OCI-LY1 (cell line): ENCODE results near the gene SMDT1.

Experiments
- CTCF ChIP-seq: fragments of 200-600 bp; sonication (generic), shearing (Covaris generic); IDR thresholded peaks from 2 replicates; pipeline ENCODE4 v1.5.1; 2017; ENCODE audit warnings: mild to moderate bottlenecking, antibody characterized with exemption, low read length, moderate library complexity, mixed read lengths
- EZH2 ChIP-seq: fragments of 200-600 bp; sonication (generic), shearing (Covaris generic); IDR thresholded peaks from 2 replicates; pipeline ENCODE4 v1.8.0; 2017; ENCODE audit warnings: borderline replicate concordance, mixed run types, mild to moderate bottlenecking, antibody characterized with exemption, low read length, moderate library complexity, mixed read lengths

- no peak for TF ChIP-seq CTCF
- no peak for TF ChIP-seq EZH2
Observed at GRCh38 chr22:42067671-42068251, 11.7 kb upstream of the SMDT1 start.
